ENCODE measurements around the gene GRXCR2. TPM values are rescaled to one million over a fixed set of nuclear protein-coding genes. Genes with fewer than 3 reads are reported as not detected.
A peak's percentile ranks its signal among the peaks of the same experiment; 100 is the strongest.

Gene GRXCR2
- total and polyA plus RNA-seq, 2 of the 4 experiments (the other 2 are of a cell fraction): not detected

- Histone ChIP-seq H4K91ac (ENCODE audit: insufficient read depth, low read depth, low read length) (peak overlapping the region; percentile 66), H3K18ac (ENCODE audit: low read depth, low read length) (peak overlapping the region; percentile 63), H3K14ac (replicated peaks; ENCODE audit: low read depth, low read length) (peak overlapping the region; percentile 70), H2BK15ac (ENCODE audit: low read depth, low read length) (peak overlapping the region; percentile 90; the same call in 1 of the 3 replicates), H4K5ac (ENCODE audit: low read depth, low read length) (peak overlapping the region; percentile 58), H4K20me1 (ENCODE audit: insufficient read depth, low read length) (no peaks in the 10 kb centered on the region), H2BK5ac (ENCODE audit: low read depth, low read length, poor library complexity, severe bottlenecking) (peak overlapping the region; percentile 66), H4K8ac (ENCODE audit: low read depth in 2 of 2, low read length in 2 of 2) (peak overlapping the region; percentile 55 to 83), H2AFZ (replicated peaks; ENCODE audit: low read length, poor library complexity) (peak overlapping the region; percentile 97), H3K4ac (ENCODE audit: low read depth, low read length) (peak overlapping the region; percentile 91), H3K79me1 (ENCODE audit: low read depth in 1 of 2, low read length in 2 of 2) (no peaks in the 10 kb centered on the region), H2AK5ac (ENCODE audit: low read depth, low read length) (no peak overlapping the region; the same call in 1 of the 2 replicates), H2AK9ac (replicated peaks; ENCODE audit: low read depth, low read length, poor library complexity) (peak overlapping the region; percentile 65), H3K9me1 (ENCODE audit: insufficient read depth, low read length) (peaks cover 8% of the 10 kb centered on the region), H3K4me2 (ENCODE audit: low read depth, low read length) (peak overlapping the region; percentile 64), H3K4me3 (ENCODE audit: insufficient read depth, low read depth, low read length) (no peak overlapping the region), H3K23ac (ENCODE audit: low read depth, low read length) (peak overlapping the region; percentile 71), H3K9me3 (ENCODE audit: control insufficient read depth, insufficient read depth, low read length) (no peaks in the 10 kb centered on the region), H3K9ac (ENCODE audit: low read depth, low read length) (peak overlapping the region; percentile 53), H3K27me3 (ENCODE audit: control insufficient read depth, insufficient read depth, low read length) (no peaks in the 10 kb centered on the region), H3K36me3 (ENCODE audit: control insufficient read depth, insufficient read depth, low read length) (no peaks in the 10 kb centered on the region), H2BK20ac (ENCODE audit: low read depth, low read length) (peak overlapping the region; percentile 83), H2BK120ac (ENCODE audit: low read depth, low read length) (peak overlapping the region; percentile 73), H3K27ac (ENCODE audit: insufficient read depth, low read length) (peak overlapping the region; percentile 54), H3K56ac (ENCODE audit: extremely low read depth, insufficient read depth, low read length) (no peak overlapping the region), H3K4me1 (ENCODE audit: control insufficient read depth, insufficient read depth, low read length) (peaks cover 10% of the 10 kb centered on the region)
- WGBS, 2 experiments (ENCODE audit: extremely low coverage in 2 of 2, insufficient read length in 1 of 2): no CpG with 5 or more reads among the region's 25 CpGs
- in situ Hi-C loops (cut with MboI; ENCODE audit: low sequenced_read_pairs) (no loop called here), dilution Hi-C loops (cut with HindIII; ENCODE audit: low sequenced_read_pairs, unreplicated experiment) (no loop called here), intact Hi-C loops (cut with micrococcal nuclease) (loop anchor here (1.0 kb wide), 1 partner anchor 68 kb away; no protein-coding TSS in a partner anchor)
- CTCF ChIA-PET: interaction anchor here (0.6 to 2.5 kb wide), 4 partner anchors 10 to 184 kb away, joined by 3 to 12 read pairs (median 3); no protein-coding TSS in a partner anchor
- ATAC-seq (ENCODE audit: low read depth) (peak; percentile 74), DNase-seq (peak; percentile 83)
- POLR2A ChIA-PET (ENCODE audit: unreplicated experiment): interaction anchor here (0.7 kb wide), 1 partner anchor 133 kb away, joined by 3 read pairs; no protein-coding TSS in a partner anchor
- TF ChIP-seq FOS (IDR thresholded peaks at IDR 0.05; ENCODE audit: low read depth, low read length) (0 out of 2 replicates have a peak, but pooled peaks have one; percentile 4), MAZ (IDR thresholded peaks at IDR 0.05; ENCODE audit: borderline replicate concordance, low read depth, low read length) (peak; percentile 53; the same call in 1 of the 2 replicates), ELK1 (IDR thresholded peaks at IDR 0.05; ENCODE audit: borderline replicate concordance, low read depth, low read length) (no peak)
- no TSS peak for BruUV-seq (replicated peaks)
Observed at GRCh38 chr5:145856285-145856818, 16.5 kb downstream of the GRXCR2 start.
